Hepatocyte (in vitro differentiated cells): ENCODE data around the gene KCNMB1.

Experiments used
- EZH2phosphoT487 ChIP-seq: fragments of 200-600 bp; sonication (generic); IDR thresholded peaks from one replicate; pipeline ENCODE4 v1.6.1; 2018; ENCODE audit warnings: antibody characterized with exemption, mild to moderate bottlenecking, low read depth, moderate library complexity; ENCODE audit not compliant: unreplicated experiment, severe bottlenecking
- TF ChIP-seq, protein P1 (sequence below): fragments of 200-600 bp; sonication (generic); IDR thresholded peaks from 2 replicates; pipeline ENCODE4 v1.5.1; 2016; ENCODE audit warnings: antibody characterized with exemption, mild to moderate bottlenecking; ENCODE audit not compliant: poor library complexity

GRCh38 chr5:170336065-170336464 lies 53.1 kb downstream of the KCNMB1 start:
- TF ChIP-seq, protein P1, sequence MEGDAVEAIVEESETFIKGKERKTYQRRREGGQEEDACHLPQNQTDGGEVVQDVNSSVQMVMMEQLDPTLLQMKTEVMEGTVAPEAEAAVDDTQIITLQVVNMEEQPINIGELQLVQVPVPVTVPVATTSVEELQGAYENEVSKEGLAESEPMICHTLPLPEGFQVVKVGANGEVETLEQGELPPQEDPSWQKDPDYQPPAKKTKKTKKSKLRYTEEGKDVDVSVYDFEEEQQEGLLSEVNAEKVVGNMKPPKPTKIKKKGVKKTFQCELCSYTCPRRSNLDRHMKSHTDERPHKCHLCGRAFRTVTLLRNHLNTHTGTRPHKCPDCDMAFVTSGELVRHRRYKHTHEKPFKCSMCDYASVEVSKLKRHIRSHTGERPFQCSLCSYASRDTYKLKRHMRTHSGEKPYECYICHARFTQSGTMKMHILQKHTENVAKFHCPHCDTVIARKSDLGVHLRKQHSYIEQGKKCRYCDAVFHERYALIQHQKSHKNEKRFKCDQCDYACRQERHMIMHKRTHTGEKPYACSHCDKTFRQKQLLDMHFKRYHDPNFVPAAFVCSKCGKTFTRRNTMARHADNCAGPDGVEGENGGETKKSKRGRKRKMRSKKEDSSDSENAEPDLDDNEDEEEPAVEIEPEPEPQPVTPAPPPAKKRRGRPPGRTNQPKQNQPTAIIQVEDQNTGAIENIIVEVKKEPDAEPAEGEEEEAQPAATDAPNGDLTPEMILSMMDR = no peak
- no peak for TF ChIP-seq EZH2phosphoT487
